ENCODE data around the gene MCF2L2. TPM values are rescaled to one million over a fixed set of nuclear protein-coding genes. Genes with fewer than 3 reads are reported as not detected.

Gene MCF2L2
- total RNA-seq, 3 donors from 2014 or later (not counting 1 experiment from before 2014, with no cell fraction given): 2.2 to 4.9 (median 2.7) TPM

GRCh38 chr3:183284570-183284969 lies 143.8 kb downstream of the MCF2L2 start:
- Histone ChIP-seq H3K4me1 (ENCODE audit: control insufficient read depth, insufficient read depth, low read length) (peaks cover 12% of the 10 kb centered on the region), H3K27me3 (ENCODE audit: control insufficient read depth, insufficient read depth, low read length) (no peaks in the 10 kb centered on the region), H3K4me3 (ENCODE audit: low read length) (no peak overlapping the region), H3K36me3 (ENCODE audit: control insufficient read depth, insufficient read depth, low read length) (no peaks in the 10 kb centered on the region), H3K9me3 (ENCODE audit: control insufficient read depth, insufficient read depth, low read length) (no peaks in the 10 kb centered on the region), H3K27ac (ENCODE audit: low read length) (no peak overlapping the region)
- DNase-seq: peak in 1 of 2 donors; percentile 15
- intact Hi-C loops (cut with micrococcal nuclease): loop anchor here (10.0 kb wide), 1 partner anchor 270 kb away; the partner anchor contains the start of gene KLHL6
- peaks cover 22 to 24% of the 10 kb centered on the region in 2 donors for H3K4me1 Mint-ChIP-seq
- no peaks in the 10 kb centered on the region for H3K36me3 Mint-ChIP-seq
- H3K9me3 Mint-ChIP-seq: no peaks in the 10 kb centered on the region
- peak overlapping the region; percentile 97 to 98 for H3K27ac Mint-ChIP-seq
- 95% methylated on average over 3 of the region's 3 CpGs for WGBS (ENCODE audit: insufficient coverage)
- H3K27me3 Mint-ChIP-seq (ENCODE audit: low read depth in 2 of 2): no peaks in the 10 kb centered on the region
- no peak for TF ChIP-seq CTCF (IDR thresholded peaks at IDR 0.05)
- ATAC-seq: no peak
- no peak overlapping the region for H3K4me3 Mint-ChIP-seq

- 57% methylated on average over 1 of the region's 2 CpGs for WGBS (ENCODE audit: insufficient coverage)
- Mint-ChIP-seq H3K27me3 (ENCODE audit: low read depth in 2 of 2) (no peaks in the 10 kb centered on the region), H3K9me3 (no peaks in the 10 kb centered on the region), H3K4me3 (peak overlapping the region; percentile 11), H3K27ac (peak overlapping the region; percentile 97 to 98), H3K36me3 (no peaks in the 10 kb centered on the region), H3K4me1 (peaks cover 22 to 24% of the 10 kb centered on the region in 2 donors)
- Histone ChIP-seq H3K4me3 (ENCODE audit: low read length) (no peak overlapping the region), H3K4me1 (ENCODE audit: control insufficient read depth, insufficient read depth, low read length) (peaks cover 12% of the 10 kb centered on the region), H3K9me3 (ENCODE audit: control insufficient read depth, insufficient read depth, low read length) (no peaks in the 10 kb centered on the region), H3K27ac (ENCODE audit: low read length) (no peak overlapping the region), H3K27me3 (ENCODE audit: control insufficient read depth, insufficient read depth, low read length) (no peaks in the 10 kb centered on the region), H3K36me3 (ENCODE audit: control insufficient read depth, insufficient read depth, low read length) (no peaks in the 10 kb centered on the region)
- ATAC-seq (no peak), DNase-seq (no peak)
- no peak for TF ChIP-seq CTCF (IDR thresholded peaks at IDR 0.05)
- intact Hi-C loops (cut with micrococcal nuclease): loop anchor here (10.0 kb wide), 1 partner anchor 271 kb away; the partner anchor contains the start of gene KLHL6
Observed at GRCh38 chr3:183283886-183284285, 144.5 kb downstream of the MCF2L2 start.

GRCh38 chr3:183281126-183281797 lies 147.2 kb downstream of the MCF2L2 start:
- 85% methylated on average over 7 of the region's 8 CpGs for WGBS (ENCODE audit: insufficient coverage)
- Mint-ChIP-seq H3K4me1 (peaks cover 14% of the 10 kb centered on the region in 2 donors), H3K27me3 (ENCODE audit: low read depth in 2 of 2) (no peaks in the 10 kb centered on the region), H3K4me3 (no peak overlapping the region), H3K27ac (no peak overlapping the region), H3K36me3 (no peaks in the 10 kb centered on the region), H3K9me3 (no peaks in the 10 kb centered on the region)
- Histone ChIP-seq H3K36me3 (ENCODE audit: control insufficient read depth, insufficient read depth, low read length) (no peaks in the 10 kb centered on the region), H3K4me1 (ENCODE audit: control insufficient read depth, insufficient read depth, low read length) (peaks cover 11% of the 10 kb centered on the region), H3K9me3 (ENCODE audit: control insufficient read depth, insufficient read depth, low read length) (no peaks in the 10 kb centered on the region), H3K27ac (ENCODE audit: low read length) (no peak overlapping the region), H3K4me3 (ENCODE audit: low read length) (no peak overlapping the region), H3K27me3 (ENCODE audit: control insufficient read depth, insufficient read depth, low read length) (no peaks in the 10 kb centered on the region)
- no peak for TF ChIP-seq CTCF (IDR thresholded peaks at IDR 0.05)
- intact Hi-C loops (cut with micrococcal nuclease): loop anchor here (10.0 kb wide), 1 partner anchor 274 kb away; the partner anchor contains the start of gene KLHL6
- ATAC-seq (no peak), DNase-seq (no peak)

Data from natural killer cell (primary cell).